GM12878 (cell line): ENCODE measurements around the gene SMAD9. TPM values are rescaled to one million over a fixed set of nuclear protein-coding genes. Genes with fewer than 3 reads are reported as not detected.

Source experiments
- ATAC-seq: fragments of 200-7000 bp; cut with Tn5 transposase; 3 replicates; pipeline ENCODE4 v1.9.1; 2020; ENCODE audit warnings: mild to moderate bottlenecking, moderate library complexity
- BruUV-seq: library from RNA; stranded (reverse); fragments of 400-500 nt; replicated peaks from 2 replicates; lab custom pipeline; 2021; lab: Mats Ljungman, UMichigan
- CTCF ChIA-PET: fragments of 300-600 bp; sonication (Branson Sonifier 250); formaldehyde crosslinking; extraction: SDS; loops from one replicate; lab custom pipeline; 2021; ENCODE audit warnings: inconsistent platforms; lab: Yijun Ruan, JAX
- POLR2A ChIA-PET: fragments of 350-600 bp; formaldehyde crosslinking; extraction: SDS; loops from one replicate; lab custom pipeline; 2021; ENCODE audit warnings: inconsistent platforms; lab: Charles Lee
- RAD21 ChIA-PET: fragments of 300-600 bp; sonication (Branson Sonifier 250); formaldehyde crosslinking; loops from one replicate; lab custom pipeline; 2023; ENCODE audit warnings: antibody characterized with exemption; ENCODE audit not compliant: unreplicated experiment; lab: Charles Lee
- SMC1A ChIA-PET: fragments of 300-600 bp; sonication (Branson Sonifier 250); formaldehyde crosslinking; loops from one replicate; lab custom pipeline; 2023; ENCODE audit not compliant: unreplicated experiment, uncharacterized antibody; lab: Charles Lee
- DNase-seq: peaks from one replicate; pipeline ENCODE4 v3.0.0-alpha.2; 2011; ENCODE audit warnings: low read depth, low spot score
- FAIRE-seq: peaks from 3 replicates; lab custom pipeline; 2011; peaks lifted over from hg19 to GRCh38; lab: Jason Lieb, UNC
- H2AFZ ChIP-seq: 2 replicates; pipeline ENCODE4 v1.6.0; 2011; ENCODE audit warnings: low read depth, low read length, control low read depth; ENCODE audit not compliant: control insufficient read depth
- H3K27ac ChIP-seq: 2 replicates; pipeline ENCODE4 v1.5.1; 2011; ENCODE audit warnings: control low read depth; ENCODE audit not compliant: control insufficient read depth, insufficient read depth
- H3K27me3 ChIP-seq, 2 experiments: replicated peaks in 1 of 2; 2 replicates each; pipeline versions ENCODE4 v1.6.0 to v1.6.1; 2011; ENCODE audit warnings: low read length in 1 of 2; ENCODE audit not compliant: control insufficient read depth in 2 of 2, insufficient read depth in 2 of 2
- H3K36me3 ChIP-seq, 2 experiments: 2 replicates each; pipeline ENCODE4 v1.5.1; 2011; ENCODE audit warnings: low read length in 1 of 2; ENCODE audit not compliant: control insufficient read depth in 2 of 2, insufficient read depth in 2 of 2
- H3K4me1 ChIP-seq: 2 replicates; pipeline ENCODE4 v1.6.1; 2011; ENCODE audit warnings: mild to moderate bottlenecking, low read length, moderate library complexity, mixed read lengths; ENCODE audit not compliant: control insufficient read depth, insufficient read depth
- H3K4me2 ChIP-seq: 2 replicates; pipeline ENCODE4 v1.6.0; 2011; ENCODE audit warnings: control low read depth; ENCODE audit not compliant: control insufficient read depth, insufficient read depth
- H3K4me3 ChIP-seq: fragments of 200-600 bp; sonication (generic); 2 replicates; pipeline ENCODE4 v1.5.1; 2016
- H3K79me2 ChIP-seq: 2 replicates; pipeline ENCODE4 v1.6.0; 2011; ENCODE audit warnings: low read length; ENCODE audit not compliant: control insufficient read depth, insufficient read depth
- H3K9ac ChIP-seq: 2 replicates; pipeline ENCODE4 v1.8.0; 2011; ENCODE audit warnings: low read length, control low read depth, mixed read lengths; ENCODE audit not compliant: control insufficient read depth, insufficient read depth
- H3K9me3 ChIP-seq: replicated peaks from 3 replicates; pipeline ENCODE4 v1.5.1; 2011; ENCODE audit warnings: mild to moderate bottlenecking, low read length; ENCODE audit not compliant: control insufficient read depth, insufficient read depth
- H4K20me1 ChIP-seq: 2 replicates; pipeline ENCODE4 v1.6.0; 2011; ENCODE audit not compliant: control insufficient read depth, insufficient read depth
- ASH2L ChIP-seq: fragments of 300-600, 200-600 bp; sonication (generic); IDR thresholded peaks from 2 replicates; pipeline ENCODE4 v1.6.1; 2017; ENCODE audit warnings: low read depth, mild to moderate bottlenecking, borderline replicate concordance
- CHD1 ChIP-seq: IDR thresholded peaks from 2 replicates; pipeline ENCODE4 v1.6.1; 2012; ENCODE audit warnings: low read depth, low read length, improper control_type of control experiment
- MYB ChIP-seq: fragments of 150-350 bp; IDR thresholded peaks from 2 replicates; pipeline ENCODE4 v1.6.1; 2014; ENCODE audit warnings: mild to moderate bottlenecking, low read depth, low read length, borderline replicate concordance
- POLR2AphosphoS5 ChIP-seq: IDR thresholded peaks from 2 replicates; pipeline ENCODE4 v1.6.1; 2011; ENCODE audit warnings: mild to moderate bottlenecking, low read length, inconsistent platforms
- RAD51 ChIP-seq: fragments of 450-650 bp; IDR thresholded peaks from 2 replicates; pipeline ENCODE4 v1.6.1; 2016; ENCODE audit warnings: moderate library complexity, mild to moderate bottlenecking, inconsistent platforms
- RFX5 ChIP-seq: IDR thresholded peaks from 2 replicates; pipeline ENCODE4 v1.6.1; 2011; ENCODE audit warnings: low read depth, low read length, improper control_type of control experiment
- SUZ12 ChIP-seq: fragments of 200-600 bp; sonication (generic); IDR thresholded peaks from one replicate; pipeline ENCODE4 v1.6.1; 2018; ENCODE audit warnings: antibody characterized with exemption, mild to moderate bottlenecking; ENCODE audit not compliant: unreplicated experiment
- USF1 ChIP-seq: IDR thresholded peaks from 2 replicates; pipeline ENCODE4 v1.6.1; 2011; ENCODE audit warnings: borderline replicate concordance, low read depth, mild to moderate bottlenecking, moderate library complexity, mixed read lengths, low read length; ENCODE audit not compliant: insufficient read depth; ENCODE audit errors: extremely low read length
- ZBTB33 ChIP-seq: fragments of 450-650 bp; IDR thresholded peaks from 2 replicates; pipeline ENCODE4 v1.6.1; 2017; ENCODE audit warnings: mild to moderate bottlenecking
- in situ Hi-C: fragments of 300-500 bp; cut with MboI; formaldehyde crosslinking; loops from 9 replicates; pipeline ENCODE4 v1.14.3; 2018; ENCODE audit warnings: mixed read lengths
- intact Hi-C: fragments of 100-400 bp; cut with micrococcal nuclease; formaldehyde crosslinking; loops from one replicate; pipeline ENCODE4 v1.14.2; 2022; ENCODE audit not compliant: unreplicated experiment
- polyA plus RNA-seq, 11 experiments: library from polyadenylated mRNA; depleted of rRNA in 4 of 11; unstranded in 6 of 11; stranded (reverse) in 5 of 11; fragments of >200 nt; fragmentation: Nextera tagmentation in 4 of 11; fragmentation: Illumina TruSeq in 1 of 11; extraction: Ambion mirVana in 4 of 11; extraction: Trizol in 1 of 11; gene quantifications; 1 replicate in 1 of 11; 2 replicates in 10 of 11; pipeline versions ENCODE4 v1.2.1 to v1.2.3, GENCODE V29; 2011 to 2016; ENCODE audit warnings: inconsistent platforms in 2 of 11, missing spikeins in 2 of 11, low read depth in 1 of 11
- total RNA-seq, 4 experiments: library from RNA; depleted of rRNA in 3 of 4; stranded (reverse); fragments of >200 nt in 3 of 4; fragmentation: Illumina TruSeq in 1 of 4; extraction: Trizol in 1 of 4; gene quantifications; 2 replicates each; pipeline versions ENCODE4 v1.2.1 to v1.2.3, GENCODE V29; 2013 to 2021
- TF ChIP-seq, protein P1 (sequence below): fragments of 450-650 bp; IDR thresholded peaks from 2 replicates; pipeline ENCODE4 v1.6.1; 2016; ENCODE audit warnings: mild to moderate bottlenecking, moderate library complexity, borderline replicate concordance
- TF ChIP-seq, protein P2 (sequence below): fragments of 450-650 bp; IDR thresholded peaks from 2 replicates; pipeline ENCODE4 v1.6.1; 2017; ENCODE audit warnings: mild to moderate bottlenecking, low read depth, inconsistent platforms; ENCODE audit not compliant: poor library complexity, severe bottlenecking
- TF ChIP-seq, protein P3 (sequence below): fragments of 450-650 bp; formaldehyde crosslinking; IDR thresholded peaks from 2 replicates; pipeline ENCODE4 v1.4.0; 2022; ENCODE audit warnings: mild to moderate bottlenecking, moderate library complexity

The SMAD9 gene
- total and polyA plus RNA-seq, 10 of the 15 experiments (the other 5 are each of a cell fraction or from before 2014, with no cell fraction given), result 0.22 to 0.69 (median 0.42) TPM; not detected in 6

DNA sequence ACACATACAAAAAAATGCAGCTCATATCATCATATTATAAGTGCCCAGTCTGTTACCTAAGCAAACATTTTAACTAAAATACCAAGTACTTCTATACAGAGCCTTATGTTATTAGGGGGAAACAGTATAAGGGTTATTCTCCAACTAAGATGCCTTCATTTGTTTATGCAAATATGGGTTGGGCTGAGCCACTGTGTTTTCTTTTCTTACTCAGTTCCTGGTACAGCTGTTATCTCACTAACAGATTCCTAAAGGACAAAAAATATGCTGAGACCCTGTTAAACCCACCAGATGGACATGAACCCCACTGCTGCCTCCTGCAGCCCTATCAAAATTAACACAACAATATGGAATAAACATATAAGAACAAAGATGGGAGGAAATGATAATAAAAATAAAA is 34.5 kb upstream of the SMAD9 start:
- H3K4me2 ChIP-seq, result no peak overlapping the region
- no peaks in the 10 kb centered on the region for H3K9me3 ChIP-seq
- BruUV-seq, result no TSS peak
- no peak for DNase-seq
- no peak overlapping the region for H3K4me3 ChIP-seq
- ATAC-seq, result no peak
- POLR2A ChIA-PET, result no interaction called here
- in situ Hi-C loops, result no loop called here
- peaks cover 0 to 14% of the 10 kb centered on the region in 2 experiments; a peak in 3 of 4 replicates for H3K36me3 ChIP-seq
- CTCF ChIA-PET, result no interaction called here
- H4K20me1 ChIP-seq, result 0 out of 2 replicates have a peak, but pooled peaks cover 3% of the 10 kb centered on the region
- no peak overlapping the region for H3K27ac ChIP-seq
- H3K9ac ChIP-seq, result no peak overlapping the region
- intact Hi-C loops, result no loop called here
- H3K27me3 ChIP-seq, result no peaks in the 10 kb centered on the region
- no peaks in the 10 kb centered on the region; the same call in 1 of the 2 replicates for H3K4me1 ChIP-seq
- FAIRE-seq, result no peak
- RAD21 ChIA-PET, result no interaction called here
- no peaks in the 10 kb centered on the region for H3K79me2 ChIP-seq
- SMC1A ChIA-PET, result no interaction called here
- no peak overlapping the region for H2AFZ ChIP-seq
- TF ChIP-seq, protein P1, sequence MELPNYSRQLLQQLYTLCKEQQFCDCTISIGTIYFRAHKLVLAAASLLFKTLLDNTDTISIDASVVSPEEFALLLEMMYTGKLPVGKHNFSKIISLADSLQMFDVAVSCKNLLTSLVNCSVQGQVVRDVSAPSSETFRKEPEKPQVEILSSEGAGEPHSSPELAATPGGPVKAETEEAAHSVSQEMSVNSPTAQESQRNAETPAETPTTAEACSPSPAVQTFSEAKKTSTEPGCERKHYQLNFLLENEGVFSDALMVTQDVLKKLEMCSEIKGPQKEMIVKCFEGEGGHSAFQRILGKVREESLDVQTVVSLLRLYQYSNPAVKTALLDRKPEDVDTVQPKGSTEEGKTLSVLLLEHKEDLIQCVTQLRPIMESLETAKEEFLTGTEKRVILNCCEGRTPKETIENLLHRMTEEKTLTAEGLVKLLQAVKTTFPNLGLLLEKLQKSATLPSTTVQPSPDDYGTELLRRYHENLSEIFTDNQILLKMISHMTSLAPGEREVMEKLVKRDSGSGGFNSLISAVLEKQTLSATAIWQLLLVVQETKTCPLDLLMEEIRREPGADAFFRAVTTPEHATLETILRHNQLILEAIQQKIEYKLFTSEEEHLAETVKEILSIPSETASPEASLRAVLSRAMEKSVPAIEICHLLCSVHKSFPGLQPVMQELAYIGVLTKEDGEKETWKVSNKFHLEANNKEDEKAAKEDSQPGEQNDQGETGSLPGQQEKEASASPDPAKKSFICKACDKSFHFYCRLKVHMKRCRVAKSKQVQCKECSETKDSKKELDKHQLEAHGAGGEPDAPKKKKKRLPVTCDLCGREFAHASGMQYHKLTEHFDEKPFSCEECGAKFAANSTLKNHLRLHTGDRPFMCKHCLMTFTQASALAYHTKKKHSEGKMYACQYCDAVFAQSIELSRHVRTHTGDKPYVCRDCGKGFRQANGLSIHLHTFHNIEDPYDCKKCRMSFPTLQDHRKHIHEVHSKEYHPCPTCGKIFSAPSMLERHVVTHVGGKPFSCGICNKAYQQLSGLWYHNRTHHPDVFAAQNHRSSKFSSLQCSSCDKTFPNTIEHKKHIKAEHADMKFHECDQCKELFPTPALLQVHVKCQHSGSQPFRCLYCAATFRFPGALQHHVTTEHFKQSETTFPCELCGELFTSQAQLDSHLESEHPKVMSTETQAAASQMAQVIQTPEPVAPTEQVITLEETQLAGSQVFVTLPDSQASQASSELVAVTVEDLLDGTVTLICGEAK, result no peak
- TF ChIP-seq POLR2AphosphoS5, result no peak
- TF ChIP-seq USF1, result no peak
- TF ChIP-seq RFX5, result no peak
- no peak for TF ChIP-seq MYB
- TF ChIP-seq RAD51, result no peak
- TF ChIP-seq, protein P2, sequence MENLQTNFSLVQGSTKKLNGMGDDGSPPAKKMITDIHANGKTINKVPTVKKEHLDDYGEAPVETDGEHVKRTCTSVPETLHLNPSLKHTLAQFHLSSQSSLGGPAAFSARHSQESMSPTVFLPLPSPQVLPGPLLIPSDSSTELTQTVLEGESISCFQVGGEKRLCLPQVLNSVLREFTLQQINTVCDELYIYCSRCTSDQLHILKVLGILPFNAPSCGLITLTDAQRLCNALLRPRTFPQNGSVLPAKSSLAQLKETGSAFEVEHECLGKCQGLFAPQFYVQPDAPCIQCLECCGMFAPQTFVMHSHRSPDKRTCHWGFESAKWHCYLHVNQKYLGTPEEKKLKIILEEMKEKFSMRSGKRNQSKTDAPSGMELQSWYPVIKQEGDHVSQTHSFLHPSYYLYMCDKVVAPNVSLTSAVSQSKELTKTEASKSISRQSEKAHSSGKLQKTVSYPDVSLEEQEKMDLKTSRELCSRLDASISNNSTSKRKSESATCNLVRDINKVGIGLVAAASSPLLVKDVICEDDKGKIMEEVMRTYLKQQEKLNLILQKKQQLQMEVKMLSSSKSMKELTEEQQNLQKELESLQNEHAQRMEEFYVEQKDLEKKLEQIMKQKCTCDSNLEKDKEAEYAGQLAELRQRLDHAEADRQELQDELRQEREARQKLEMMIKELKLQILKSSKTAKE, result no peak
- TF ChIP-seq CHD1, result no peak
- TF ChIP-seq, protein P3, sequence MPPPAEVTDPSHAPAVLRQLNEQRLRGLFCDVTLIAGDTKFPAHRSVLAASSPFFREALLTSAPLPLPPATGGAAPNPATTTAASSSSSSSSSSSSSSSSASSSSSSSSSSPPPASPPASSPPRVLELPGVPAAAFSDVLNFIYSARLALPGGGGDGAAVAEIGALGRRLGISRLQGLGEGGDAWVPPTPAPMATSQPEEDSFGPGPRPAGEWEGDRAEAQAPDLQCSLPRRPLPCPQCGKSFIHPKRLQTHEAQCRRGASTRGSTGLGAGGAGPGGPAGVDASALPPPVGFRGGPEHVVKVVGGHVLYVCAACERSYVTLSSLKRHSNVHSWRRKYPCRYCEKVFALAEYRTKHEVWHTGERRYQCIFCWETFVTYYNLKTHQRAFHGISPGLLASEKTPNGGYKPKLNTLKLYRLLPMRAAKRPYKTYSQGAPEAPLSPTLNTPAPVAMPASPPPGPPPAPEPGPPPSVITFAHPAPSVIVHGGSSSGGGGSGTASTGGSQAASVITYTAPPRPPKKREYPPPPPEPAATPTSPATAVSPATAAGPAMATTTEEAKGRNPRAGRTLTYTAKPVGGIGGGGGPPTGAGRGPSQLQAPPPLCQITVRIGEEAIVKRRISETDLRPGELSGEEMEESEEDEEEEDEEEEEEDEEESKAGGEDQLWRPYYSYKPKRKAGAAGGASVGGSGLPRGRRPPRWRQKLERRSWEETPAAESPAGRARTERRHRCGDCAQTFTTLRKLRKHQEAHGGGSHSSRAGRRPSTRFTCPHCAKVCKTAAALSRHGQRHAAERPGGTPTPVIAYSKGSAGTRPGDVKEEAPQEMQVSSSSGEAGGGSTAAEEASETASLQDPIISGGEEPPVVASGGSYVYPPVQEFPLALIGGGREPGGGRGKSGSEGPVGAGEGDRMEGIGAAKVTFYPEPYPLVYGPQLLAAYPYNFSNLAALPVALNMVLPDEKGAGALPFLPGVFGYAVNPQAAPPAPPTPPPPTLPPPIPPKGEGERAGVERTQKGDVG, result no peak
- no peak for TF ChIP-seq SUZ12
- no peak for TF ChIP-seq ASH2L
- no peak for TF ChIP-seq ZBTB33
